GM18526 (cell line): ENCODE measurements around the gene KCNQ5.

Experiments
- POLR2A ChIP-seq: IDR thresholded peaks from 3 replicates; pipeline ENCODE4 v1.6.1; 2011; ENCODE audit not compliant: insufficient read length; ENCODE audit errors: extremely low read depth

KCNQ5 gene

DNA sequence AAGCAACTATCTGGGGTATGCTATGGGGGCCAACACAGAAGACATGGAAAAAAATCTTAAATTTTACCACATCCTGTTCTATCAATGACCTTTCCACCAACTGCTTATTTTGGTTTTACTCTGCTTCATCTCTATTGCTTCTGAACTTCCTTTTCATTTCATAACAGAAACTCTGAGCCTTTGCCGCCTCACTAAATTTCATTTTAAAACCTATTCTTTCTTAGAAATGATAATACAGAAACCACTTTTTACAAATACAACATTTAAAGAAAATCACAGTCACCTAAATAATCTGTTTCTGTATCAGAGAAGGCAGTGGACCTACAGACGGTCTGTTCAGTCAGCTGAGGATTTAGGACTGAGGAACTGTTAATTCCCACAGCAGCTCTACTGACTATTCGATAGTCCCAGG lies 117.5 kb downstream of the KCNQ5 start:
- no peak for TF ChIP-seq POLR2A

DNA sequence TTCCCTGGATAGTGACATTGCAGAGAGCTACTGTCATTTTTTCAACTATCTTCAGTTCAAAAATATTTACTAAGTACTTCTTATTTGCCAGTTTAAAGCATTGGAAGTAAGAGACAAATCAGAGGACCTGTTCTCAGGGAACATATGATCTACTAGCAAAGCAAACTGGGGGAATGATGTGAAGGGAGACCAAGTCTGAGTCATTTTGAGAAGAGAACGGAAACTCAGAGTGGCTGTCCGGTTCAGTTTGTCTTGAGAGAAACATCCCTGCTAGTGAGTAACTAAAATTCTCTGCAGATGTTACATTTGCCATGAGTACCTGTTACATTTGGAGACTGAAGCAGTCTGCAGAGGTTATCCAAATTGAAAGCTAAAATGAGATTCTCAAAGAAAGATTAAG lies 118.3 kb downstream of the KCNQ5 start:
- no peak for TF ChIP-seq POLR2A

DNA sequence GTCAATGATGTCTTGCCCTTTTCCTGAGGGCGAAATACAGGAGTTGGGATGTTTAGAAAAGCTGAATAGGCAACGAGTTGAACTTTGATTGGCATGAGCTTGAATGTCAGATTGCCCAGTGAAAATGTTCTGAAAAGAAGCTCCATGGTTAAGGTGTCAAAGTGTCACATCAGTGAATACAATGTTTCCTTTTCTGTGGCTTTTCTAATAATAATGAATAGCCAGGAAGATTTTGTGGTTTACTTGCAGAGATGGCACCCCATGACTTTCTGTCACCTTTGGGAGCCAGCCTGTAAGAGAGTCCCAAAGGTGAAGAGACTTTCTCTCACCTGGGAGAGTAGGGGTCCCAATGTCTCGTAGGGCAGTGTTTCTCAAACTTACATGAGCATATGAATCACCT lies 119.2 kb downstream of the KCNQ5 start:
- no peak for TF ChIP-seq POLR2A

- no peak for TF ChIP-seq POLR2A
Measured at GRCh38 chr6:72742001-72742673, 120.3 kb downstream of the KCNQ5 start.

GRCh38 chr6:72746276-72746675 lies 124.4 kb downstream of the KCNQ5 start:
- no peak for TF ChIP-seq POLR2A

DNA sequence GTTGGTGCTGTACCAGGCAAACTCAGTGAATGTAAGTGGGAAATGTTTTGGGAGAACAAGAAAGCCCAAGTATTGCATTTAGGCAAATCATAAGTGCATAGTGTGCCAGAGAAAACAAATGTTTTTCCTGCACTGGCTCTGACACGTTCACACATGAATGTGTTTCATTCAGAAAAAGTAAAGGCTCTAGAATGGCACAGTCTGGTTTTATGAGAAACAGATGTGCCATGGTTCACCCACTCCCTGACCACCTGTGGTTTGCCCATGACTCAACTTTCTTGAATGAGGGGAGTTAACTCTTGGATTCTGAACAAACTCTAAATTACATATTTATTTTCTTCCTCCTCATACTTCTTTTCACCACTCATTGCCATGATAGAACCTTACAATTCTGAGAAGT lies 126.9 kb downstream of the KCNQ5 start:
- no peak for TF ChIP-seq POLR2A

DNA sequence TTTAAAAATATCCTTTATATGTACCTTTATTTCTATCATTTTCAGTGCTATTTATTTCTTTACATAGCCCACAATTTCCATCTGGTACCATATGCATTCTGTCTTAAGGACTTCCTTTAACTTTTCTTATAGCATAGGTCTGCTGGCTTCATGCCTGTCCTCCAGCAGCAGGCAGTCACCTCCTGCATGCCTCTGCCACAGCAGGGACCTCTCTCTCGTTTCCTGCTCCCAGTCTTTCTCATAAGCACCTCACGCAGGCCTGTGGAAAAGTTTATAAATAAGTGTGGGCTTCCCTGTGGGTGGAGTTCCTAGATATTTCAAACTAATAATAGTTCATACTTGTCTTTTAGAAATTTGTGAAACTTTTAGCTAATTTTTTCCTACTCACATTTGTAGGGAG lies 133.9 kb downstream of the KCNQ5 start:
- no peak for TF ChIP-seq POLR2A

DNA sequence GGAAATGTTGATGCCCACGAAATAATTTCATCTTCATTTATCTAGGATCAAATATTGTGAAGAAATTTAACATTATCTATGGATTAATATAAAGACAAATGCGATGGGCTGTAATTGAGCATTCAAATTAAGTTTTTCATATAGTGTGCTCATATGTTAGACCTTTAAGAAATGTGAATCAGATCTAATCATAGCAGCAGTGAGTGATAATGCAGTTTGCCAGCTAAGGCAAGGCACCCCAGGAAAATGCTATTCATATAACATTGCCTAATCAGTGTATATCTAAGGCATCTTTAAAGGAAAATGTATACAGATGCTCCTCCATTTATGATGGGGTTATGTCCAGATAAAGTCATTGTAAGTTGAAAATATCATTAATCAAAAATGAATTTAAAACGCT lies 135.2 kb downstream of the KCNQ5 start:
- TF ChIP-seq POLR2A: no peak

DNA sequence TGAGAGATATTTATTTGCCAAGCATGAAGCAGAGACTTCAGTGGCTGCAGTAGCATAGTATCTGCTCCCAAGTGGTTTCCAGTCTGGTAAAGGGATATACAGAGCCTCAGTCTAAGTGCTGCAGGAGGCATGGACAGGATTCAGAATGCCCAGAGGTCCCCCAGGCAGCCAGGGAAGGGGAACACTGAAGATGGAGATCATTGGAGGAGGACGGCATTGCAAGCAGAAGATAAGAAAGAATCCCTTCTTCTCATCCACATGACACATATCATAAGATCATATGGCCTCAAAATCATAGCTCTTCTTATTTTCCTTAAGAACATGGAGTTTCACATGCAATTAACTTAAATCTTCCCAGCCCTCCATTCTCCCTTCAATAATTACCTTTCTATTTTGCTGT lies 136.1 kb downstream of the KCNQ5 start:
- TF ChIP-seq POLR2A: no peak

GRCh38 chr6:72758901-72759300 lies 137.0 kb downstream of the KCNQ5 start:
- no peak for TF ChIP-seq POLR2A

- TF ChIP-seq POLR2A: no peak
Measured at GRCh38 chr6:72760114-72760793, 138.4 kb downstream of the KCNQ5 start.

GRCh38 chr6:72761761-72762160 lies 139.9 kb downstream of the KCNQ5 start:
- TF ChIP-seq POLR2A: no peak

- no peak for TF ChIP-seq POLR2A
Measured at GRCh38 chr6:72769459-72770125, 147.7 kb downstream of the KCNQ5 start.

DNA sequence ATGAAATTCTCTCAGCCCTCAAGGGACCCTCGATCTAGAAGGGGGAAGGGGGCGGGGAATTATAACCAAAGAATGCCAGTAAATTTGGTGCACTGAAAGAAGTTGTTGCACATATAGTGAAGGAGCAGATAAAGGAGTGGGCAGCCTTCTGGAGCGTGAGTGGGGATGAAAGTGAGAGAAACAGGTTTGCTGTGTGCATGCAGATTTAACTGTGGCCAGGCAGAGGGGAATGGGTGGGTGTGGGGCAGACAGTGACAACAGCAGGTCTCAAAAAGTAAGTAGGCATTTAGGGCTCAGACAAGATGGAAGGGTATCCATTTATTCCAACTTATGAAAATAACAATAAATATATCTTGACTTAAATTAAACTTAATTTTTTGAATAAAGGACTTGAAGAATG lies 149.1 kb downstream of the KCNQ5 start:
- TF ChIP-seq POLR2A: no peak

GRCh38 chr6:72776456-72776855 lies 154.6 kb downstream of the KCNQ5 start:
- no peak for TF ChIP-seq POLR2A

- TF ChIP-seq POLR2A: no peak
Measured at GRCh38 chr6:72781624-72782023, 159.8 kb downstream of the KCNQ5 start.

DNA sequence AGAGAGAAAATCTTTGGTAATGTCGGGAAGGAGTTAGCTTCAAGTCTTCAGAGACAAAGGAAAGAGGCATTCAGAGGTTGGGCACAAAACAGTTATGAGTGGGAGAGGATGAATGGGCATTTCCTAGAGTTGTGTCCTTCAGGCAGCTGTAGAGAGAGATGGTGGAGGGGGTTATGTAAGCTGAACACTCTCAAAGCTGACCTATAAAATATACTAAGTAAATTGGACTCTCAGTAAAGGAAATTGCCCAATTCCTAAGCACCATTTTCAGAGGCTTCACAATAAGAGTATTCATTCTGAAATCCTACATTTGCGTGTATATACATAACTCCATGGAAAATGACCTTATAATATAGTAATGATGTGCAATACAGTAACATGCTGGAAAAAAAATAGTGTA lies 161.2 kb downstream of the KCNQ5 start:
- TF ChIP-seq POLR2A: no peak

- no peak for TF ChIP-seq POLR2A
Measured at GRCh38 chr6:72783666-72784065, 161.8 kb downstream of the KCNQ5 start.
